HG02840 (cell line): ENCODE data around the gene RIMS1.

ENCODE experiments used
- ATAC-seq: cut with Tn5 transposase; IDR thresholded peaks from one replicate; pipeline ENCODE4 v1.9.1; 2021; ENCODE audit warnings: mild to moderate bottlenecking, moderate library complexity, moderate number of reproducible peaks; ENCODE audit not compliant: unreplicated experiment, low FRiP score

Gene RIMS1

DNA sequence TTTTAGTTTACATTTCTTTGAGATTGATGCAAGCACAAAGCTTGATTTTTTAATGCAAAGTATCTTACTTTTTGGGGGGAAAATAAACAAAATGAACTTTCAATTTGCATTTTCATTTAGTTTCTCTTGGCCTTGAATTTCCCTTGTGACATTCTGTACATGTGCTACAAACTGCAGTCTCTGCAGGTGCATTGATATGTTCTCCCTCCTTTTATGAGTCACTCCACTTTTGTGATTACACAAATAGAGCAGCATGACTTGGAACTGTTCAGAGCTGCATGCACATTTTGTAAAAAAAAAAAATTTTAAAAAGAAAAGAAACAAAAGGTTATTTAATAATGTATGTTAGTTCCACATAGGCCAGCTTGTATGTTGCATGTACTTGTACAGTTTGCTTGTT lies 515.5 kb downstream of the RIMS1 start:
- no peak for ATAC-seq

DNA sequence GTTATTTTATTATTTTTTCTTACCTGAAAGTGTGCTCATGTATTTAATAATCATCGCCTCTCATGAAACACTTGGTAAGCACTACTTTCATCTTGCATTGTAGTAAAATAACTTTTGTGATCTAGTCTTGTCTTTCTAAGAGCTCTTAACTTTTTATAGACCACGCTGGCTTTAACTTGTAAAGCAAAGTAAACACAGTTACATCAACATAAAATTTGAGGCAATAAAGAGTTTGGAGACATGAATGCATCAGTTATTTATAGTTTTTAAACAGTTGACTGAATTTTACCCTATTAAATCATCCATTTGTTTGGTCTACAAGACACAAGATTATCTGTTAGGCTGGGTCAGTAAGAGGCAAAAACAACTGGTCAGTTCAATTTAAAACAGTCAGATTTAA lies 517.1 kb downstream of the RIMS1 start:
- no peak for ATAC-seq

DNA sequence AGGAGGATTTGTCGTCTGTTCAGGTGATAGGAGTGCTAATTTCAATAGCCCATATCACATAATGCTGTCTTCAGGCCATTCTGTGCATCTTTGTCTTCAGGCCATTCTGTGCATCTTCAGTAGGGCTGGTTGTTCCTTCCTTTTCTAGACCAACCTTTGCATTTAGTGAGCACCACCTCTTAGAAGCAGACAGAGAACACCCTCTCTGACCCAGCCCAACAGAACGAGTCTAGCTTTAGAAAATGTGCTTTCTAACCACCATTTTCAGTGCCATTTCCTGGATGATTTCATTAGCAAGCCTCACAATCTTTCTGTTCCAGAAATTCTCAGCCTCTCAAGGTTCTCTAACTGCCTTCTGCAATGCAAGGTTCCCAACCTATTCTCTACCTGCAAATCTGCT lies 520.2 kb downstream of the RIMS1 start:
- no peak for ATAC-seq

DNA sequence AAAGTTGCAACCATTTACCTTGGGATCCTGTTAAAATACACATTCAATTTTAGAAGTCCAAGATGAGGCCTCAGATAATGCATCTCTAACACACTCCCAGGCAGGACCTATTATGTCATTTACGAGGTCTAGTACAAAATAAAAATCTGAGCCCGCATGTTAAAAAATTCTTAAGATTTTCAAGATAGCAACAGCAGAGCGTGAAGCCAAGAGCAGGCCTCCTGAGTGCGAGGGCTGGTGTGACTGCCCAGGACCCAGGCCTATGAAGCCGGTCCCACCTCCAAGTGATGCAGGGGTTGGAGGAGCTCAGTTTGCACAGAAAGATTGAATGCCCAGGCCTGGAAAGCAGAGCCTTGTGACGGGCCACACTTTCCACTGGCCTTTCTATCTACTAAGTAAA lies 524.4 kb downstream of the RIMS1 start:
- no peak for ATAC-seq

DNA sequence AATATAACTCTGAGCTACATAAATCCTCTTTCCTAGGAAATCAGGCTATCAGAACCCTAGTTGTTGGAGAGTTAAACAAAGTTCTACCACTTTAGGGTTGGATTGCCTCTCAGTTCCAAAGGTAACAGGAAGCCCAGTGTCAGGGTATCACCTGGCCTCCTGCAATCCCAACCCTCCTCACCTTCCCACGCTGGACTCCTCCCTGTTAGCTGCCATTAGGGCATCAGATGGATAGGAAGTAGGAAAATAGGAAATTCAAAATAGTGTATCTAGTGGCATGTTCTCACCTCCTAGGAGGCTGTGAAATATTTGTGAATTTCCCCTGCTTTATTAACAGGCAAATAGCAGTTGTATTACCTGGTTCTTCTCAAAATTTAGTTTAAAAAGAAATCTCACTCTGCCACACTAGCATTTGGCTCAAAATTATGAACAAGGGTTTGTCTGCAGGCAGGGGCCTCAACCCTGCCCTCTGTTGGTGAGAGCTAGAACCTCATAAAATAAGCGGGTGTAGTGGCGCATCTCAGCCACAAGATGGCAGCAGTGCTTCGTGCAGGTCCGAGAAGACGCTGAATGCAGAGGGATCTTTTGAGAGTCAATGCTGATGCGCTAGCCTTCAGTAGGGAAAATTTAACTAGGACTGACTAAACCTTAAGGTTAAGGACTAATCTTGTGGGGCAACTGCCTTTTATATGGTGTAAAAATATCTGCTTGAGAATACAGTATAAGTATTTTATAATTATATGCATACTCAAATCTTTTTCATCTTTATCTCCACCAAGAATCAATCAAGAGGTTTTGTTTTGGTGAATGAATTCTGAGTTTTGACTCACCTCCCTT lies 525.7 kb downstream of the RIMS1 start:
- ATAC-seq: peak; percentile 75

DNA sequence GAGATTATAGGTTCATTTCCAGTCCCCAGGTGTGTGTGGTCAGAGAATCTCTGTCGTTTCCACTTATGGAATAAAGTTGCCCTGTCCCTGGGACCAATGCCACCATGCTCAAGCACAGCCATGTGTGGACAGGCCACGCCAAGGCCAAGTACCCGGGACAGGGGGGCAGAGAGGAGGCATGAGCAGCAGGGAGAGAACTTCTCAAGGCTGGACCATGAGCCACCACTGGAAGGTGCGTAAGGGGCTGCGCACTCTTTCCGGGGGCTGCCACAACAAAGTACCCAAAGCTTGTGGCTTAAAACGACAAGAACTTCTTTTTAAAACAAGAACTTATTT lies 526.3 kb downstream of the RIMS1 start:
- no peak for ATAC-seq

DNA sequence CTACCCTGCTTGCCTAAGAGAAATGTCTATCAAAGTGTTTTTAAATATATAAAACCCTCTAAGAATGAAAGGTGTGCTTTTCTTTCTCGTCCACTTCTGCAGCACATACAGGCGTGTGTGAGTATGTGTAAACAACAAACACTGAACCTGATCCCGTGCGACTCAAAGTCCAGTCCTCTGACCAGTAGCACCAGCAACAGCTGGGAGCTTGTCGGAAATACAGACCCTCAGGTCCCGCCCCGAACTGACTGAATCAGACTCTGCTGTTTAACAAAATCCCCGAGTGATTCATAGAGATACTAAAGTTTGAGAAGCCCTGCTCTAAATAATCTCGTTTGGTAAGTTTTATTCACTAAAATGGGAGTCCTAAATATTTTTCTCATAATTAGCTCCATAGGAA lies 527.5 kb downstream of the RIMS1 start:
- no peak for ATAC-seq

DNA sequence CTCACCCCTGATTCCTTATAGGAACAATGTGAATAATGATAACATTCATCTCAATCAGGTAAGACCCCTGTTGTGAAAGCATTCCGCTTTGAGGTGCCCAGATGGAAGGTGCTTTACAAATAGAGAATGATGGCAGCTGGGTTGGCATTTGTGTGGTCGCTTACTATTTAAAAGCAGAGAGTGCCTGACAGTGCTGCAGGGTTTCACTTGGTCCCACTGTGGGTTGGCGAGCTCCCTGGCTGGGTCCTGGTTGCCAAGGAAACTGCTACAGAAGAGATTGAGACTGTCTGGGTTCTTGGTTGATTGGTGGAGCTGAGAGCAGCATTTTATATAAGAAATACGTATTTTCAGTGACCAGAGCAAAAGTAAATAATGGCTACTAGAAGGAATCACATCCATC lies 528.3 kb downstream of the RIMS1 start:
- no peak for ATAC-seq

DNA sequence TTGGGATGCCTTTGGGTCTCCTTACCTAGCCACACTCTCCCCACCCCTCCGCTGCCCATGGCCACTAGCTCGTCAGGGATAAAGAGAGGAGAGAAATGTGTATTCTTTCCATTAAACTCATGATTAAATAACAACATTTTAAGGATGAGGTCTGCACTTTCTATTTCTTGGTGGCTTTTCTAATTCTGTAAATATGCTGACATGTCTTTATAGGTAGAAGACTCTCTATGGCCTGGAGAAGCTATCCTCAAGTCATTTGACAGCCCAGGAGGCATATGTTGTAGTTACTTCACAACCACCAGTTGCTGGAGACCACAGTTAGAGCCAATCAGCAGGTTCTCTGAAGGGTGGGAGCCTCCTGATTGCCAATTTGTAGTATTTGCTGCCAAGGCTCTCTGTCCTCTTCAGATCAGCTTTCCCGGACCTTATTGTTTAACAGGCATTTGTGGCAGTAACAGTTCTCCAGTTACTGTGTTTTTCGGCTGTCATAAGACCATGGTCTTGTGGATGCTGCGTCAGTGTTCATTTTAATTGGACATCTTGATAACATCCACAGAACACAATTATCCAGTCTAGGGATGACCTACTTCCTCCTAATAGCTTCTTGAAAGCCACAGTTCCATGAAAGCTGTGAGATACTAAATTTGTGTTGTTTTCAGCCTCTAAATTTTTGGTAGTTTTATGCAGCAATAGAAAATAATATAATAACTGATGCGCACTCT lies 530.6 kb downstream of the RIMS1 start:
- ATAC-seq: no peak

DNA sequence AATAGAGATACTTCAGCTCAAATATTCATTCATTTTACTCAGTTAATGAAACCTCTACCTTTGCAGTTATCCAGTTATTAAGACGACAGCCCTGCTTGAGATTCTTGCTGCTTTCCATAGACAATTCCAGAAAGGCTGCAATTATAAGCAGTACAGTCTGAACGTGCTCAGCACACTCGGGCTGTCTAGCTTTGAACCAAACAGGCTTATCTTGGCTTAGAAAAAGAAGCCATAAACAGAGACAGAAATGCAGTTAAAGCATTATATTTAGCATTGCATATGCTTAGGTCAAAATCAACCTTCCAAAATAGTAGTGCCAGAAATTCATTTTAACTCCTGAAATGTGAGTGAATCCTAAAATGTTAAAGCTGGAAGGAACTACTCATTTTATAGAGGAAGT lies 531.4 kb downstream of the RIMS1 start:
- no peak for ATAC-seq

DNA sequence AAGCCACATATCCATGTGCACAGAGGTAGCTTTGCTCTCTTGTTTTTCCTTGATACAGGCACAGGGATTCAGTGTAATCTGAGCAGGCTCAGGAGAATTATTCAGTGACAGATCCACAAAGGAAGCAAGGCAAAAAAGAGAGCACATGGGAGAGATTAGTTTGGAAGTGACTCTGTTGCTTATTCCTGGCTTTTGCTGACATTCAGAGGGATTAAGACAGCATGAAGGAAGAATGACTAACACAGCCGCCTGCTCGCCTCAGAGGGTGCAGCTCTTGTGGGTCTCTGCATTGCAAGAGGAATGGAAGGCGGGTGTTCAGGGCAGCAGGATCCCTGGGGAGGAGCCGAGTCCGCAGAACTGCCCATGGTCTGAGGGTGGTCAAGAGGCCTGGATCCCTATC lies 532.1 kb downstream of the RIMS1 start:
- no peak for ATAC-seq

DNA sequence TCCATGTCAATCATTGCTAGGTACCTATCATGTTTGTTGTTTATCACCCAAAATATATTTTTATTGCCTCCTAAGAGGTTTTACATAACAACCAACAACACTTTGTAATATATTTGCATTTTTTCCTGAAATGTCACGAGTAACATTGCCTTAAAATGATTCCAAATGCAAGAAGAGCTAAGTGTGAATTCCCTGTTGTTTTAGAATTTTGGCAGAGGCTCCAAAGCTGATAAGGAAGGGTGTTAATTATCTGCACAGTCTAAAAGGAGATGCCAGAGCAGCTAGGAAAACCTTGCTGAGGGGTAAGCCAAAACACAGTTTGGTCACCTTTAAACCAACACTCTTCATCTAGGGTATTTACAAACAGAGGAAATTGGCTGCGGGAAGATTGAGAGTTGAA lies 533.6 kb downstream of the RIMS1 start:
- no peak for ATAC-seq

DNA sequence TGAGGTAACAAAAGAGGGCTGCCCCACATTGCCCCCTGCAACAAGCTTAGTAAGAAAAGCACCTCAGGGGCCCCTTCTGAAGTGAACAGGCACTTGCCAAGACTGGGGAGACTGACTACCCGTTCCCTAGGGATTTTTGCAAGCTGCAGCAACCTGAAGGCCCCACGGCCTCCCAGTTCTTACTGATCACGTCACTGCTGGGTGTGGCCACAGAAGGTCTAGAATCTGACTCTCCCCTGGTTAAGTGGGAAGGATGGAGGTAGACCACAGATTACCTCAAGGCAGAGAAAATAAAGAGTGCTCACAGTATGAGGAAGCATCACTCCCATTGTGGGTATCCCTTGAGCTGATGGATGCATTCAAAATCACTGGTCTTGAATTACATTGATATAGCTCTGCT lies 534.1 kb downstream of the RIMS1 start:
- no peak for ATAC-seq

DNA sequence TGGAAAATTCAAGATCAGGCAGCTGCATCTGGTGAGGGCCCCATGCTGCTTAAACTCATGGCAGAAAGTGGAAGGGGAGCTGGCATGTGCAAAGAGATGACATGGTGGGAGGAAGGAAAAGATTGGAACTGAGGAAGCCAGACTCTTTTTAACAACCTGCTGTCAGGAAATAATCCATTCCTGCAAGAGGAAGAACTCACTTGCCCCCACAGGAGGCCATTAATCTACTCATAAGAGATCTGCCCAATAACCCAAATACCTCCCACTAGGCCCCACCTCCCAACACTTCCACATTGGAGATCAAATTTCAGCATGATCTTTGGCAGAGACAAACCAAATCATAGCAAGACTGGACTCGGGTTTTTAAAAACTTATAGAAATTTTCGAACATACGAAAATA lies 535.0 kb downstream of the RIMS1 start:
- no peak for ATAC-seq

DNA sequence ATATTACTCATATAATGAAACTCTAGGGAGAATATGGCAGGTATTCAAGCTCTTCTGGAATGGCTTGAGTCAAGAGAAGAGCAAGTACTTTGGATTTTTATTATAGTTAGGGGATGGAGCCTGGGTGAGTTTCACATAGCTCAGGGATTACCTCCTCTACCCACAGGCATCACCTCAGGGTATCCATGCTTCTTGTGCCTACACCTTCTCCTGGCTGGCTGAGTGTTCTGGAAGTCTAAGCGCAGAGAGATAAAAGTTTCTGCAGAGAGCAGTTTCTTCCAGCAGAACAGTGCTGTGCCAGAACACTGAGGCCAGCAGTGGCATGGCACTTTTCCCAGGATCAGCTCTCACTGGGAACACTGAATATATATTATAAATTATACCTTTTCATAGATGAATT lies 535.8 kb downstream of the RIMS1 start:
- no peak for ATAC-seq

DNA sequence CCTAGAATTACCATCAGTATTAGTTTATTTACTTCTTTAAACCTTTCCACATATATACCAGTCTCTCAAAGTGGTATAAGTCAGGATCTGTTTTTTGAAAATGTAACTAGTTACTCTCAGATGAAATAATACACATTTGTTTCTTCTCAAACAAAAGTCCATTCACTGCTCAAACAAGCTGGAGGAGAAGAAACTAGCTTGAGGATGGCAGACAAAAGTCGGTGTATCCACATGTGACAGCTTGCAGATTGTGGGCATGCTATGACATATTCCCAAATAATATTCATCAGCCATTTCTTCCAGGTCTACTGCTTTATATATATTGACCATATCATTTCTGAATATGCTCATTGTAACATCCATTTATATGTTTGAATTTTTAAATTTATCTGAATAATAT lies 538.1 kb downstream of the RIMS1 start:
- no peak for ATAC-seq

DNA sequence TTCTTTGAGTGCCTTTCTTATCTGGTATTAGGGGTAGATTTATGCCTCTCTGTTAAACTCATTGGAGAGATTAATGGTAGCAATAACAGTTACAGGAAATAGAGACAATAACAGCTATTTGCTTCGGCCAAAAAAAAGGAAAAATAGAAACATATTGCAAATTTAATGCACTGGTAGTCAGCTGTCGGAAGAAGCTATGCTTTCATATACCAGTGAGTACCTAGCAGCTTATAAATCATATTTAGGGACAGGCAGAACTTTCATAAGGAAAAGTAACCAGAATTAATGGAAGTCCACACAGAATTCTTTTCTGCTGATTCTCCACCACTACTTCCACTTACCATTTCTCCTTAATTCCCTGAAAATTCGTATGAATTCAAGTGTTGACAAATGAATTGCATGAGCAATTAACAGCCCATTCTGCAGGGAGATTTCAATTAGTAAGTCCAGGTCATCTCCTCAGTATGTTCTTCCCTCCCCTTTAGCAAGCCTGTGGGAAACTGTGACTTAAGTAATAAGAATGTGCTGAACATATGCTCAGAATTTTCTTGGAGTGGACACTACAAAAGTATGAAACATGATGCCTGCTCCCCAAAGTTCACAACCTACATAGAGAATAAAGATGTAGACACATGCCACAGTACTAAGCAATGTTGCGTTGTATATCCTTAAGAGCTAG lies 538.8 kb downstream of the RIMS1 start:
- ATAC-seq: no peak

DNA sequence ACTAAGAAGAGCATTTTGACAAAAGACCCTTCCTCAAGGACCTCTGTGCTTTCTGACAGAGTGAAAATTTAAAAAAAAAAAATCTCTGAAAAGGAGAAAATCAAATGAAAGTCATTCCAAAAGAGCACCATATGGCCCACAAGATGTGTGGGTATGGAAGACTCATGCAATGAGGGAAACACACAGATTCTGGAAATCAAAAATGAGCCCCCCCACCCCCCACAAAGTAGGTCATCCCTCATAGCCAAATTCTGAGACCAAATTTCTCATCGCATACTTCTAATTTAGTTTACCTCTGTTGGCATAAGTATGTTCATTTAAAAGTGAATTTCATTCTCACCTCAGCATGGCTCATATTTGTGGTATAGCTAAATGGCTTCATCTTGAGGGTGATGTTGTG lies 554.3 kb downstream of the RIMS1 start:
- no peak for ATAC-seq

DNA sequence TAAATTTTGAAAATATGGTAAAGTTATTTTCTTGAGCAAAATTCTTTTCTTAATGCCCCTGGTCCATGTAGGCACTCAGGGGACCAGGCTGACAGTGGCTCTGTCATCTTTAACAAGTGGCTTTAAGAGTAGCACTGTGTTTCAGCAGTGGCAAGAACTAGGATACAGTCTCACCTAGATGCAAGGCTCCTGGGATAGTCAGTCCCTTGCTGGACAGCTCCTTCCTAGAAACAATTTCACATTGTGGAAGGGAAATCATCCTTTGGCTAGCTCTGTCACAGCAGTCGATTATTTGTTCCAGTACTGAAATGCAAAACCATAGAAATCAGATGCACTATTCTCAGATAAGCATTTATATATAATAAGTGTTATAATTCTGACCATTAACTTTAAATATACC lies 560.1 kb downstream of the RIMS1 start:
- no peak for ATAC-seq
